Measurements from ENCODE around the gene SDK1. TPM values are rescaled to one million over a fixed set of nuclear protein-coding genes. Genes with fewer than 3 reads are reported as not detected.

The SDK1 gene
- total and polyA plus RNA-seq, 10 of the 15 experiments (the other 5 are each of a cell fraction or from before 2014, with no cell fraction given): 0.14 to 0.33 TPM; not detected in 8

GRCh38 chr7:4286351-4286750 lies 985.3 kb downstream of the SDK1 start (continued):
- TF ChIP-seq RAD21 (IDR thresholded peaks at IDR 0.05; ENCODE audit: insufficient read depth, low read depth, low read length) (no peak), EED (IDR thresholded peaks at IDR 0.05; ENCODE audit: low read depth) (no peak), PKNOX1 (IDR thresholded peaks at IDR 0.05) (no peak), USF2 (IDR thresholded peaks at IDR 0.05; ENCODE audit: borderline replicate concordance, low read depth, low read length) (no peak), ATF7 (IDR thresholded peaks at IDR 0.05; ENCODE audit: low read depth) (no peak), SRF (IDR thresholded peaks at IDR 0.05; ENCODE audit: low read depth in 2 of 2, low read length in 2 of 2) (no peak), HCFC1 (IDR thresholded peaks at IDR 0.05; ENCODE audit: low read length) (no peak), STAT1 (conservative IDR thresholded peaks at IDR 0.05) (no peak), SUZ12 (IDR thresholded peaks at IDR 0.05; ENCODE audit: unreplicated experiment) (no peak), MTA2 (IDR thresholded peaks at IDR 0.05; ENCODE audit: low read depth) (no peak), MXI1 (IDR thresholded peaks at IDR 0.05; ENCODE audit: low read depth, low read length) (no peak)
- TF ChIP-seq, protein P1, sequence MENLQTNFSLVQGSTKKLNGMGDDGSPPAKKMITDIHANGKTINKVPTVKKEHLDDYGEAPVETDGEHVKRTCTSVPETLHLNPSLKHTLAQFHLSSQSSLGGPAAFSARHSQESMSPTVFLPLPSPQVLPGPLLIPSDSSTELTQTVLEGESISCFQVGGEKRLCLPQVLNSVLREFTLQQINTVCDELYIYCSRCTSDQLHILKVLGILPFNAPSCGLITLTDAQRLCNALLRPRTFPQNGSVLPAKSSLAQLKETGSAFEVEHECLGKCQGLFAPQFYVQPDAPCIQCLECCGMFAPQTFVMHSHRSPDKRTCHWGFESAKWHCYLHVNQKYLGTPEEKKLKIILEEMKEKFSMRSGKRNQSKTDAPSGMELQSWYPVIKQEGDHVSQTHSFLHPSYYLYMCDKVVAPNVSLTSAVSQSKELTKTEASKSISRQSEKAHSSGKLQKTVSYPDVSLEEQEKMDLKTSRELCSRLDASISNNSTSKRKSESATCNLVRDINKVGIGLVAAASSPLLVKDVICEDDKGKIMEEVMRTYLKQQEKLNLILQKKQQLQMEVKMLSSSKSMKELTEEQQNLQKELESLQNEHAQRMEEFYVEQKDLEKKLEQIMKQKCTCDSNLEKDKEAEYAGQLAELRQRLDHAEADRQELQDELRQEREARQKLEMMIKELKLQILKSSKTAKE (IDR thresholded peaks at IDR 0.05; ENCODE audit: low read depth, poor library complexity, severe bottlenecking): no peak

All from GM12878 (cell line).